Measurements from ENCODE around the gene CAMTA2. TPM values are rescaled to one million over a fixed set of nuclear protein-coding genes. Genes with fewer than 3 reads are reported as not detected.

CAMTA2 gene
- total RNA-seq, 1 donor from 2014 or later, result 43.1 TPM

DNA sequence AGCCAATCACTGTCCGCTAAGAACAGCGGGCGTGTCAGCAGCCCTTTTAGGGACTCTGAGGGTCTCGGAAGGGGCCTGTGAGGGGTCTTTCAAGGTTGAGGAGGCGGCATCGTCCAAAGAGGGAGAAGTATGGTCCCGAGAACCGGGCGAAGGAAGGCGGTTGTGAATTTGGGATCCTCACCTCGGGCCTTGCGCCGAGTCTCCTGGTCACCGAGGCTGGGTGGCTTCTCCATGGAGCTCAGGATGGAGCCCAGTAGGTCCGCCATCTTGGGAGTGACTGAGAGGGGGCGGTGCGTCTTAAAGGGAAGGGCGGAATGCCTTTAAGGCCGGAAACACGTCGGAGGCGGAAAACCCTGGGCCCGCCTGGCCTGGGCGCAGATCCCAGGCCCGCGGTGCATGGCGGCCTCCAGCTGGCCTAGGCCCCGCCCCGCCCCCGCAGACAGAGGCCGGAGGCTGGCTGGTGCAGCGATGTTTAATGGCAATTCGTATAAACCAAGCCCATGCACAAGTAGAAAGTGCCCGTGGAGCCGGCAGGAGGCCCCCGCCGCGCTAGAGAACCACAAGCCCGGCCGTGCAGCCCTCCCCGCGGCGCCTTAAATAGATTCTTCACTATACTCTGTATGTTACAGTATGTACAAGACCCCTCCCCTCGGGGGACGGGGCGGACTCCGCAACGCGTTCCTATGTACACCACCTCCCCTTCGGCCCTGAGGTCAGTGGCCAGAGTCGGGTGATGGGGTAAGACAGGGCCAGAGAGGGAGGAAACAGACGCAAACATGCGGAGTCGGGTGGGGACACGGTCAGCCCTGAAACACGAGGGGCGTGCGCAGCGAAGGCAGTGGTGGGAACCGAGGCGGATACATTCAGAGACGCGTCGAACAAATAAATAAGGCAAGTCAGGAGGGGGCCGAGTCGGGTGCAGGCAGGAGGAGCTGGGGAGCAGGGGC, 19.7 kb downstream of the CAMTA2 start, which contains the start of gene SPAG7:
Gene SPAG7, minus strand, starts transcription at position 279 of the 947 bp plus-strand sequence. Its CDS starts 13 bp downstream, at position 266.
- H3K4me1 Mint-ChIP-seq (ENCODE audit: low read depth, unreplicated experiment), result peaks cover 29% of the 10 kb centered on the region
- H3K4me3 Mint-ChIP-seq (ENCODE audit: unreplicated experiment), result no peak within 1 kb of the TSS
- H3K27me3 Mint-ChIP-seq (ENCODE audit: low read depth, unreplicated experiment), result no peaks in the 10 kb centered on the region
- H3K79me2 ChIP-seq (ENCODE audit: insufficient read depth, low read length), result peaks cover 54% of the 10 kb centered on the region
- H3K9ac ChIP-seq (ENCODE audit: low read length), result peak within 1 kb of the TSS; percentile 93
- H3K9me3 Mint-ChIP-seq (ENCODE audit: unreplicated experiment), result peaks cover 5% of the 10 kb centered on the region
- peaks cover 27% of the 10 kb centered on the region for H4K20me1 ChIP-seq (ENCODE audit: insufficient read depth, low read length)
- H3K27ac ChIP-seq (ENCODE audit: low read depth, low read length), result peak within 1 kb of the TSS; percentile 97
- peaks cover 33% of the 10 kb centered on the region for H3K4me1 ChIP-seq (ENCODE audit: insufficient read depth, low read length)
- H3K36me3 ChIP-seq (ENCODE audit: insufficient read depth, low read length), result peaks cover 4% of the 10 kb centered on the region
- H2AFZ ChIP-seq (ENCODE audit: low read depth, low read length), result peak within 1 kb of the TSS; percentile 75
- peaks cover 22% of the 10 kb centered on the region for H3K36me3 Mint-ChIP-seq (ENCODE audit: low read depth, unreplicated experiment)
- peak; percentile 94 for DNase-seq (ENCODE audit: low read depth)
- peak within 1 kb of the TSS; percentile 87 for H3K4me3 ChIP-seq (ENCODE audit: insufficient read depth, low read depth, low read length)
- no peak for FAIRE-seq
- no peak within 1 kb of the TSS for H3K27ac Mint-ChIP-seq (ENCODE audit: unreplicated experiment)
- peak within 1 kb of the TSS; percentile 95 for H3K4me2 ChIP-seq (ENCODE audit: low read length)
- H3K9me3 ChIP-seq (ENCODE audit: insufficient read depth, low read depth, low read length), result no peaks in the 10 kb centered on the region
- H3K27me3 ChIP-seq (ENCODE audit: insufficient read depth, low read length), result no peaks in the 10 kb centered on the region
- no peak for TF ChIP-seq EZH2 (IDR thresholded peaks at IDR 0.05; ENCODE audit: insufficient read depth, low read length)
- TF ChIP-seq, protein P1, sequence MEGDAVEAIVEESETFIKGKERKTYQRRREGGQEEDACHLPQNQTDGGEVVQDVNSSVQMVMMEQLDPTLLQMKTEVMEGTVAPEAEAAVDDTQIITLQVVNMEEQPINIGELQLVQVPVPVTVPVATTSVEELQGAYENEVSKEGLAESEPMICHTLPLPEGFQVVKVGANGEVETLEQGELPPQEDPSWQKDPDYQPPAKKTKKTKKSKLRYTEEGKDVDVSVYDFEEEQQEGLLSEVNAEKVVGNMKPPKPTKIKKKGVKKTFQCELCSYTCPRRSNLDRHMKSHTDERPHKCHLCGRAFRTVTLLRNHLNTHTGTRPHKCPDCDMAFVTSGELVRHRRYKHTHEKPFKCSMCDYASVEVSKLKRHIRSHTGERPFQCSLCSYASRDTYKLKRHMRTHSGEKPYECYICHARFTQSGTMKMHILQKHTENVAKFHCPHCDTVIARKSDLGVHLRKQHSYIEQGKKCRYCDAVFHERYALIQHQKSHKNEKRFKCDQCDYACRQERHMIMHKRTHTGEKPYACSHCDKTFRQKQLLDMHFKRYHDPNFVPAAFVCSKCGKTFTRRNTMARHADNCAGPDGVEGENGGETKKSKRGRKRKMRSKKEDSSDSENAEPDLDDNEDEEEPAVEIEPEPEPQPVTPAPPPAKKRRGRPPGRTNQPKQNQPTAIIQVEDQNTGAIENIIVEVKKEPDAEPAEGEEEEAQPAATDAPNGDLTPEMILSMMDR (IDR thresholded peaks at IDR 0.05; ENCODE audit: insufficient read depth, low read depth, low read length), result no peak

DNA sequence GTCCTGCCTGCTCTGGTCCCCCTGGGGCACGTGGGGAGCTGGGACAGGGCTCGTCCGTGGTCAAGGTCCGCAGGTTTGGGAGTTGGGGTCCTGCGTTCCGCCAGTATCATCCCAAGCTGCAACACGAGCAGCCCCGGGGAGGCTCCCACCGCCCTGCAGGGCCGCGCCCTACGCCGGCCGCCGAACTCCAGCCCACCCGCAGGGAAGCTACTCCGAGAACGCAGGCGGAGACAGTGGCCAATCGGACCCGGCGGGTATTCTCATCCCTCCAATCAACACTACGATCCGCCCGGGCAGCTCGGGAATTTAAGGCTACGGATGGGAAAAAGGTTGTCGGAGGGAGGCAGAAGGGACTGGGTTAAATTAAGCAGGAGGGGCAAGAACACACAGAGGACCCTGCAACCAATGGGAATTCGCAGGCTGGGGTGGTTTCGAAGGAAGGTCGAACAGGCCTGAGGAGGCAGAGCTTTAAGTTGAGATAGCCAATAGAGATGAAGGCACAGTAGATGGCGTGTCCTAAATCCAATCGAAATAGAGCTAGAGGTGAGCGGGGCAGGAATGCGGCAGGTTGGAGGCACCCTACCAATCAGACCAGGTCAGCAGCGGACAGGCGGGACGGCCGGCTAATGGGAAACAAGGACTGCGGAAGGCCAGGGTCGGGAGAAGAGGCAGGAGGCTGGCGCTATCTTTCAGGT, 20.5 kb downstream of the CAMTA2 start:
- peak overlapping the region; percentile 75 for H2AFZ ChIP-seq (ENCODE audit: low read depth, low read length)

More for the DNA sequence above, 20.5 kb downstream of the CAMTA2 start:
- Mint-ChIP-seq H3K4me1 (ENCODE audit: low read depth, unreplicated experiment) (peaks cover 29% of the 10 kb centered on the region), H3K4me3 (ENCODE audit: unreplicated experiment) (no peak overlapping the region), H3K27me3 (ENCODE audit: low read depth, unreplicated experiment) (no peaks in the 10 kb centered on the region), H3K27ac (ENCODE audit: unreplicated experiment) (no peak overlapping the region), H3K9me3 (ENCODE audit: unreplicated experiment) (peaks cover 5% of the 10 kb centered on the region), H3K36me3 (ENCODE audit: low read depth, unreplicated experiment) (peaks cover 22% of the 10 kb centered on the region)
- Histone ChIP-seq H3K27ac (ENCODE audit: low read depth, low read length) (peak overlapping the region; percentile 97), H3K4me3 (ENCODE audit: insufficient read depth, low read depth, low read length) (peak overlapping the region; percentile 87), H3K4me1 (ENCODE audit: insufficient read depth, low read length) (peaks cover 33% of the 10 kb centered on the region), H3K36me3 (ENCODE audit: insufficient read depth, low read length) (peaks cover 4% of the 10 kb centered on the region), H3K79me2 (ENCODE audit: insufficient read depth, low read length) (peaks cover 48% of the 10 kb centered on the region), H3K9ac (ENCODE audit: low read length) (peak overlapping the region; percentile 93), H3K9me3 (ENCODE audit: insufficient read depth, low read depth, low read length) (no peaks in the 10 kb centered on the region), H3K4me2 (ENCODE audit: low read length) (peak overlapping the region; percentile 95), H4K20me1 (ENCODE audit: insufficient read depth, low read length) (peaks cover 22% of the 10 kb centered on the region), H3K27me3 (ENCODE audit: insufficient read depth, low read length) (no peaks in the 10 kb centered on the region)
- FAIRE-seq, result peak; percentile 90
- DNase-seq (ENCODE audit: low read depth), result peak; percentile 100
- no peak for TF ChIP-seq EZH2 (IDR thresholded peaks at IDR 0.05; ENCODE audit: insufficient read depth, low read length)
- TF ChIP-seq, protein P1 (IDR thresholded peaks at IDR 0.05; ENCODE audit: insufficient read depth, low read depth, low read length), result no peak
